Panc1 (cell line): ENCODE data around the gene G6PC3. TPM values are rescaled to one million over a fixed set of nuclear protein-coding genes. Genes with fewer than 3 reads are reported as not detected.

Source experiments
- ATAC-seq: fragments of 200-7000 bp; cut with Tn5 transposase; 2 replicates; pipeline ENCODE4 v1.9.1; 2020; ENCODE audit warnings: mild to moderate bottlenecking, moderate library complexity
- BruUV-seq: library from RNA; stranded (reverse); fragments of 400-500 nt; replicated peaks from 2 replicates; lab custom pipeline; 2021; lab: Mats Ljungman, UMichigan
- CTCF ChIA-PET: fragments of 300-600 bp; sonication (Branson Sonifier 250); formaldehyde crosslinking; loops from one replicate; lab custom pipeline; 2022; ENCODE audit warnings: antibody characterized with exemption; lab: Charles Lee
- POLR2A ChIA-PET: fragments of 300-600 bp; sonication (Branson Sonifier 250); formaldehyde crosslinking; loops from one replicate; lab custom pipeline; 2022; ENCODE audit warnings: antibody characterized with exemption; lab: Charles Lee
- DNase-seq: peaks from one replicate; pipeline ENCODE4 v3.0.0-alpha.2; 2010; ENCODE audit warnings: low read depth, low spot score
- H3K27ac ChIP-seq: 2 replicates; pipeline ENCODE4 v1.5.1; 2011; ENCODE audit warnings: mild to moderate bottlenecking, low read length, inconsistent platforms
- H3K27me3 ChIP-seq: fragments of 200-500 bp; sonication (Bioruptor generic); 2 replicates; pipeline ENCODE4 v1.6.0; 2014; ENCODE audit warnings: low read length, inconsistent platforms; ENCODE audit not compliant: control insufficient read depth, insufficient read depth
- H3K36me3 ChIP-seq: fragments of 200-500 bp; sonication (Bioruptor generic); 2 replicates; pipeline ENCODE4 v1.5.1; 2014; ENCODE audit warnings: inconsistent platforms, mild to moderate bottlenecking, low read length, moderate library complexity; ENCODE audit not compliant: control insufficient read depth, insufficient read depth
- H3K4me1 ChIP-seq: 2 replicates; pipeline ENCODE4 v1.5.1; 2011; ENCODE audit warnings: inconsistent platforms, mild to moderate bottlenecking, low read length, moderate library complexity; ENCODE audit not compliant: control insufficient read depth, insufficient read depth
- H3K4me3 ChIP-seq, 2 experiments: 2 replicates each; pipeline ENCODE4 v1.5.1; 2011 to 2012; ENCODE audit warnings: low read depth in 2 of 2, low read length in 2 of 2, mild to moderate bottlenecking in 2 of 2, inconsistent platforms in 1 of 2, moderate library complexity in 1 of 2
- H3K9me3 ChIP-seq: fragments of 200-500 bp; sonication (Bioruptor generic); 2 replicates; pipeline ENCODE4 v1.5.1; 2014; ENCODE audit warnings: low read depth, mild to moderate bottlenecking, inconsistent platforms, low read length, moderate library complexity; ENCODE audit not compliant: control insufficient read depth, insufficient read depth
- POLR2AphosphoS5 ChIP-seq: IDR thresholded peaks from 2 replicates; pipeline ENCODE4 v1.6.1; 2012; ENCODE audit warnings: mild to moderate bottlenecking, low read depth, low read length, moderate library complexity
- REST ChIP-seq, 2 experiments: IDR thresholded peaks; 2 replicates each; pipeline ENCODE4 v1.6.1; 2011 to 2012; ENCODE audit warnings: low read depth in 2 of 2, control low read depth in 1 of 2, low read length in 1 of 2, mild to moderate bottlenecking in 1 of 2, moderate library complexity in 1 of 2; ENCODE audit not compliant: insufficient read depth in 1 of 2
- SIN3A ChIP-seq: IDR thresholded peaks from 2 replicates; pipeline ENCODE4 v1.6.1; 2012; ENCODE audit warnings: low read depth, mild to moderate bottlenecking, low read length, moderate library complexity, borderline replicate concordance; ENCODE audit not compliant: insufficient read depth
- TCF7L2 ChIP-seq: IDR thresholded peaks from 2 replicates; pipeline ENCODE4 v1.6.1; 2011; ENCODE audit warnings: mild to moderate bottlenecking, low read depth, low read length, inconsistent platforms
- in situ Hi-C: cut with HindIII; loops from 2 replicates; pipeline ENCODE4 v1.10.0; 2016; ENCODE audit warnings: low sequenced_read_pairs, low pct_unique_long_range_greater_than_20kb
- intact Hi-C: fragments of 100-400 bp; cut with micrococcal nuclease; formaldehyde crosslinking; loops from one replicate; pipeline ENCODE4 v1.10.0; 2022; ENCODE audit not compliant: unreplicated experiment
- total RNA-seq: library from RNA; stranded (reverse); gene quantifications from one replicate; pipeline ENCODE4 v1.2.1, GENCODE V29; 2021; ENCODE audit not compliant: unreplicated experiment
- TF ChIP-seq, protein P1 (sequence below): fragments of 450-650 bp; IDR thresholded peaks from 2 replicates; pipeline ENCODE4 v1.5.1; 2017; ENCODE audit warnings: mild to moderate bottlenecking

Gene G6PC3
- total RNA-seq, 1 experiment from 2014 or later = 42.7 TPM

DNA sequence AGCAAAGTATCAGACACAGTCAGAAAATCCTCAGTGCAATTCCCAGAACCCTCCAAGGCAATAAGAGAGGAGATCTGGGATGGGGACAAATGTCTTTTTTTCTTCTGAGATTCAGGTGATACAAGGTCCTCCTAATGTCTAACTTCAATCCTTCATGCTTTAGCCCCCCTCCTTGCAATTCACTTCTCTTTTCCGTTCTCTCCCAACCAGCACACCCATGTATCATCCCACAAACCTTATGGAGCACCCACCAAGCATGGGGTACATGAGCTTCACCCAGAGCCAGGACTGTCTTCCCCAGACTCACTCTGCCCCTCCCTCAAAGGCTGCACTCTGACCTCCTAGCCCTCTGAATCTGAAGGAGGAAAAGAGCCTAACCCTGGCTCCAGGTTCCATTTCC is 42.8 kb downstream of the G6PC3 start:
- Histone ChIP-seq H3K4me1 (peaks cover 23% of the 10 kb centered on the region), H3K27ac (no peak overlapping the region), H3K9me3 (no peaks in the 10 kb centered on the region), H3K27me3 (no peaks in the 10 kb centered on the region), H3K4me3 (no peak overlapping the region), H3K36me3 (no peaks in the 10 kb centered on the region)
- no peak for ATAC-seq
- BruUV-seq = no TSS peak
- in situ Hi-C loops (no loop called here), intact Hi-C loops (no loop called here)
- POLR2A ChIA-PET = no interaction called here
- TF ChIP-seq TCF7L2 = no peak
- no peak for TF ChIP-seq REST (IDR thresholded peaks at IDR 0.05; ENCODE audit: insufficient read depth in 1 of 2, low read depth in 2 of 2, low read length in 1 of 2)
- TF ChIP-seq SIN3A = no peak
- TF ChIP-seq POLR2AphosphoS5 = no peak
- TF ChIP-seq, protein P1, sequence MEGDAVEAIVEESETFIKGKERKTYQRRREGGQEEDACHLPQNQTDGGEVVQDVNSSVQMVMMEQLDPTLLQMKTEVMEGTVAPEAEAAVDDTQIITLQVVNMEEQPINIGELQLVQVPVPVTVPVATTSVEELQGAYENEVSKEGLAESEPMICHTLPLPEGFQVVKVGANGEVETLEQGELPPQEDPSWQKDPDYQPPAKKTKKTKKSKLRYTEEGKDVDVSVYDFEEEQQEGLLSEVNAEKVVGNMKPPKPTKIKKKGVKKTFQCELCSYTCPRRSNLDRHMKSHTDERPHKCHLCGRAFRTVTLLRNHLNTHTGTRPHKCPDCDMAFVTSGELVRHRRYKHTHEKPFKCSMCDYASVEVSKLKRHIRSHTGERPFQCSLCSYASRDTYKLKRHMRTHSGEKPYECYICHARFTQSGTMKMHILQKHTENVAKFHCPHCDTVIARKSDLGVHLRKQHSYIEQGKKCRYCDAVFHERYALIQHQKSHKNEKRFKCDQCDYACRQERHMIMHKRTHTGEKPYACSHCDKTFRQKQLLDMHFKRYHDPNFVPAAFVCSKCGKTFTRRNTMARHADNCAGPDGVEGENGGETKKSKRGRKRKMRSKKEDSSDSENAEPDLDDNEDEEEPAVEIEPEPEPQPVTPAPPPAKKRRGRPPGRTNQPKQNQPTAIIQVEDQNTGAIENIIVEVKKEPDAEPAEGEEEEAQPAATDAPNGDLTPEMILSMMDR = no peak
- no peak for DNase-seq
- CTCF ChIA-PET = interaction anchor here (0.5 kb wide), 1 partner anchor 26 kb away, joined by 4 read pairs; no protein-coding TSS in a partner anchor

GRCh38 chr17:44113868-44114840 is 43.6 kb downstream of the G6PC3 start:
- Histone ChIP-seq H3K4me1 (peaks cover 16% of the 10 kb centered on the region), H3K4me3 (no peak overlapping the region), H3K36me3 (no peaks in the 10 kb centered on the region), H3K9me3 (no peaks in the 10 kb centered on the region), H3K27me3 (no peaks in the 10 kb centered on the region), H3K27ac (no peak overlapping the region)
- POLR2A ChIA-PET = no interaction called here
- BruUV-seq = no TSS peak
- CTCF ChIA-PET = interaction anchor here (0.6 to 2.6 kb wide), 4 partner anchors 31 to 614 kb away, joined by 5 to 10 read pairs (median 8); no protein-coding TSS in a partner anchor
- DNase-seq (no peak), ATAC-seq (no peak)
- in situ Hi-C loops = no loop called here
- intact Hi-C loops = no loop called here
- TF ChIP-seq POLR2AphosphoS5 = no peak
- TF ChIP-seq, protein P1 = no peak
- no peak for TF ChIP-seq SIN3A
